CD4-positive, alpha-beta T cell (primary cell): ENCODE data around the gene GDI1. TPM values are rescaled to one million over a fixed set of nuclear protein-coding genes. Genes with fewer than 3 reads are reported as not detected.

Experiments
- ATAC-seq: fragments of 200-7000 bp; cut with Tn5 transposase; one replicate; pipeline ENCODE4 v1.10.0; 2022; ENCODE audit warnings: mild to moderate bottlenecking; ENCODE audit not compliant: poor library complexity
- CTCF ChIA-PET: fragments of 350-600 bp; sonication (Branson Sonifier 250); formaldehyde crosslinking; loops from one replicate; lab custom pipeline; 2021; ENCODE audit warnings: antibody characterized with exemption, inconsistent platforms; lab: Charles Lee
- POLR2A ChIA-PET: fragments of 350-600 bp; sonication (Branson Sonifier 250); formaldehyde crosslinking; loops from one replicate; lab custom pipeline; 2021; ENCODE audit warnings: antibody characterized with exemption, inconsistent platforms; lab: Charles Lee
- DNase-seq, 14 experiments: peaks; one replicate each; pipeline ENCODE4 v3.0.0-alpha.2; 2013 to 2020; ENCODE audit warnings: mixed read lengths in 2 of 14
- H3K27ac ChIP-seq, 2 donors: one replicate each; pipeline versions ENCODE4 v1.5.1 to v1.7.0; 2013; ENCODE audit warnings: low read length in 2 of 2, low read depth in 1 of 2, mild to moderate bottlenecking in 1 of 2
- H3K27me3 ChIP-seq, 2 experiments: 1 replicate in 1 of 2; 2 replicates in 1 of 2; pipeline versions ENCODE4 v1.6.1 to v1.7.0; 2013; ENCODE audit warnings: low read length in 2 of 2, control low read depth in 1 of 2, mild to moderate bottlenecking in 1 of 2, moderate library complexity in 1 of 2; ENCODE audit not compliant: insufficient read depth in 2 of 2, control insufficient read depth in 1 of 2
- H3K36me3 ChIP-seq: one replicate; pipeline ENCODE4 v1.6.1; 2013; ENCODE audit warnings: low read length, control low read depth; ENCODE audit not compliant: insufficient read depth
- H3K4me1 ChIP-seq: one replicate; pipeline ENCODE4 v1.6.1; 2013; ENCODE audit warnings: low read length, control low read depth; ENCODE audit not compliant: insufficient read depth
- H3K4me3 ChIP-seq: one replicate; pipeline ENCODE4 v1.5.1; 2013; ENCODE audit warnings: mild to moderate bottlenecking, low read length, moderate library complexity
- H3K9me3 ChIP-seq, 2 experiments: 1 replicate in 1 of 2; 2 replicates in 1 of 2; pipeline versions ENCODE4 v1.6.1 to v1.7.0; 2013; ENCODE audit warnings: low read length in 2 of 2, mild to moderate bottlenecking in 2 of 2, control low read depth in 1 of 2, moderate library complexity in 1 of 2; ENCODE audit not compliant: control insufficient read depth in 1 of 2, insufficient read depth in 1 of 2
- H3K27ac Mint-ChIP-seq: one replicate; pipeline ENCODE4 v1.8.0; 2020; ENCODE audit warnings: mixed read lengths
- H3K27me3 Mint-ChIP-seq: one replicate; pipeline ENCODE4 v1.8.0; 2021; ENCODE audit warnings: mixed read lengths
- H3K36me3 Mint-ChIP-seq: one replicate; pipeline ENCODE4 v1.8.0; 2021; ENCODE audit warnings: low read depth, mixed read lengths
- H3K4me1 Mint-ChIP-seq: one replicate; pipeline ENCODE4 v1.8.0; 2021; ENCODE audit warnings: low read depth, mixed read lengths
- H3K4me3 Mint-ChIP-seq: one replicate; pipeline ENCODE4 v1.8.0; 2020; ENCODE audit warnings: mild to moderate bottlenecking, mixed read lengths
- H3K9me3 Mint-ChIP-seq: one replicate; pipeline ENCODE4 v1.8.0; 2020; ENCODE audit warnings: mixed read lengths
- intact Hi-C, 2 experiments: fragments of 100-400 bp; cut with DNase I in 1 of 2; cut with micrococcal nuclease in 1 of 2; formaldehyde crosslinking; loops; one replicate each; pipeline versions ENCODE4 v1.15.1 to v1.9.0; 2023 to 2025; cut with DNase I, micrococcal nuclease
- total RNA-seq, 174 experiments: library from RNA in 2 of 174; stranded (reverse) in 2 of 174; gene quantifications; one replicate each; pipeline ENCODE4 v1.2.3 and lab custom pipeline; 2021 to 2026
- TF ChIP-seq, protein P1 (sequence below): fragments of 200-600 bp; IDR thresholded peaks from one replicate; pipeline ENCODE4 v1.8.0; 2022; ENCODE audit warnings: antibody characterized with exemption, mild to moderate bottlenecking

The GDI1 gene
- total RNA-seq, 2 experiments from 2014 or later = 144 to 145 TPM

DNA sequence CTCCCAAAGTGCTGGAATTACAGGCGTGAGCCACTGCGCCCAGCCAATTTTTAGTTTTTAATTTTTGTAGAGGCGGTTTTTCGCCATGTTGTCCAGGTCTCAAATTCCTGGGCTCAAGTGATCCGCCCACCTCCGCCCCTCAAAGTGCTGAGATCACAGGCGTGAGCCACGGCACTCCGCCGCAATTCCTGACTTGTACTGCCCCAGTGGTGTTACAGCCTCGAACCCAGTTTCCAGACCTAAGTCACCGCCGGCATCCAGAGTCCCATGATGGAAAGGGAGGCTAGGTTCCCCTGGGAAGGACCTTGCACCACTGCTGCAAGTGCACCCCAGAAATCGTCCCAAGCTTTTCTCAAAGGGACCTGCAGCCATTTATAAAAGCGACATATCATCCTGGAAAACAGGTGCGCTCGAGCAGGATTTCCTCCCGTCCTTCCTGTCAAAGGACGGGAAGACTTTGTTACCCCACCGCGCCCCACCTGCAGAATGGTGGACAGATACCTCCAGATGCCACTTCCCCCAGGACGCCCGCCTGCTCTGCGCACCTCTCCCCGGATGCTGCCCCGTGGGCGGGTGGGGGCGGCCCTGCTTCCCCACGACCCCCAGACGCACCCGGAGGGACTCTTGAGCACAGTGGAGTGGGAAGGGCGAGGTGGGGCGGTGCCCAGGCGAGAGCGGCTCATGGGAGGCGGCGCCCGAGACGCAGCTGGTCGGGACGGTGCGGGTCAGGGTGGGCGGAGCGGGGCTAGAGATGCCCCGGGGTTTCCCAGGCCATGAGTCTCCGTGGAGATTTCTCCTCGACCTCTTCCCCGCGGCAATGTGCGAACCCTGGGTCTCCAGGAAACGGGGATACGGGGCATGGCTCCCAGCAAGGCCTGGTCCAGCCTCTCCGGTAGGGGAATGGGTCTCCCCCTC lies 39.7 kb upstream of the GDI1 start:
- POLR2A ChIA-PET = interaction anchor here (0.6 to 3.9 kb wide), 30 partner anchors 12 to 603 kb away, joined by 3 to 40 read pairs (median 4); partner anchors contain the start of genes ATP6AP1, DKC1, DNASE1L1 and EMD
- H3K4me1 Mint-ChIP-seq = peaks cover 22% of the 10 kb centered on the region
- ATAC-seq = peak; percentile 7

DNA sequence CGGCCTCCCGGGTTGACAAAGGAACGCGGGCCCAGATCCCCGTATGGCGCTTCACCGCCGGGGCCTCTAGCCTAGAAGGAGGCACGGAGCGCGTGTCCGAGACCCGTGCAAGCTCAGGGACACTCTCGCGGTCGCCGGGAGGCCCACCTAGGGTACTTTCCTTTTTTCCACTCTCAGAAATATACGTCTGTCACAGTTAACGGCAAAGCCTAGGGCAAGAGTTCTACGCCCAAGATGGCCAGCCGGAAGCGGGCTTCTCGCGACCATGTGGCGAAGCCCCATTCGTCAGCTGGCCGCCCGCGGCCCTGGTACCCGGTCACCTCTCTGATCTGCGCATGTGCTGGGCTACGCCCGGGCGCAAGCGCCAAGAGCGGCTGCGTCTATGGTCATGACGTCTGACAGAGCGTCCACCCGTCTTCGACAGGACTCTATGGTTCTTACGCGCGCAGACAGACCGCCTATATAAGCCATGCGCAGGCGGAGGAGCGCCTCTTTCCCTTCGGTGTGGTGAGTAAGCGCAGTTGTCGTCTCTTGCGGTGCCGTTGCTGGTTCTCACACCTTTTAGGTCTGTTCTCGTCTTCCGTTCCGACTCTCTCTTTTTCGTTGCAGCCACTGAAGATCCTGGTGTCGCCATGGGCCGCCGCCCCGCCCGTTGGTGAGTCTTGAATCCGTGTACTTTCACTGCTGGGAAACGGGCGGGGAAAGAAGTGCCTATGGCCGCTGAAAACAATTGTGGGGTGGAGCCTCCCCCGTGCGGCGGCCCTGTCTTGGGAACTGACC lies 38.9 kb upstream of the GDI1 start, which contains the start of gene RPL10:
Gene RPL10, plus strand, starts transcription at position 490 of the 780 bp plus-strand sequence. Its CDS starts 143 bp downstream, at position 633.
- ATAC-seq = peak; percentile 83
- peaks cover 22% of the 10 kb centered on the region for H3K4me1 Mint-ChIP-seq

More for the DNA sequence above, 39.7 kb upstream of the GDI1 start:
- peak overlapping the region; percentile 98 for H3K4me3 Mint-ChIP-seq
- H3K4me3 ChIP-seq = peak overlapping the region; percentile 72
- peaks cover 24% of the 10 kb centered on the region for H3K36me3 ChIP-seq
- CTCF ChIA-PET = interaction anchor here (1.6 to 3.2 kb wide), 2 partner anchors 14 to 93 kb away, joined by 3 to 15 read pairs; partner anchors contain the start of genes SLC10A3 and TAFAZZIN
- peak overlapping the region; percentile 88 to 99 for H3K27ac ChIP-seq
- no peaks in the 10 kb centered on the region for H3K27me3 ChIP-seq
- H3K4me1 ChIP-seq = peaks cover 27% of the 10 kb centered on the region
- TF ChIP-seq, protein P1, sequence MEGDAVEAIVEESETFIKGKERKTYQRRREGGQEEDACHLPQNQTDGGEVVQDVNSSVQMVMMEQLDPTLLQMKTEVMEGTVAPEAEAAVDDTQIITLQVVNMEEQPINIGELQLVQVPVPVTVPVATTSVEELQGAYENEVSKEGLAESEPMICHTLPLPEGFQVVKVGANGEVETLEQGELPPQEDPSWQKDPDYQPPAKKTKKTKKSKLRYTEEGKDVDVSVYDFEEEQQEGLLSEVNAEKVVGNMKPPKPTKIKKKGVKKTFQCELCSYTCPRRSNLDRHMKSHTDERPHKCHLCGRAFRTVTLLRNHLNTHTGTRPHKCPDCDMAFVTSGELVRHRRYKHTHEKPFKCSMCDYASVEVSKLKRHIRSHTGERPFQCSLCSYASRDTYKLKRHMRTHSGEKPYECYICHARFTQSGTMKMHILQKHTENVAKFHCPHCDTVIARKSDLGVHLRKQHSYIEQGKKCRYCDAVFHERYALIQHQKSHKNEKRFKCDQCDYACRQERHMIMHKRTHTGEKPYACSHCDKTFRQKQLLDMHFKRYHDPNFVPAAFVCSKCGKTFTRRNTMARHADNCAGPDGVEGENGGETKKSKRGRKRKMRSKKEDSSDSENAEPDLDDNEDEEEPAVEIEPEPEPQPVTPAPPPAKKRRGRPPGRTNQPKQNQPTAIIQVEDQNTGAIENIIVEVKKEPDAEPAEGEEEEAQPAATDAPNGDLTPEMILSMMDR = no peak
- no peaks in the 10 kb centered on the region for H3K9me3 ChIP-seq
- peak in 8 of 14 experiments; percentile 29 to 76 (median 46) for DNase-seq
- intact Hi-C loops = loop anchor here in 1 of 2 experiments (5.0 kb wide), 1 partner anchor 135 kb away; no protein-coding TSS in a partner anchor
- no peaks in the 10 kb centered on the region for H3K27me3 Mint-ChIP-seq
- peak overlapping the region; percentile 99 for H3K27ac Mint-ChIP-seq
- peaks cover 41% of the 10 kb centered on the region for H3K36me3 Mint-ChIP-seq
- no peaks in the 10 kb centered on the region for H3K9me3 Mint-ChIP-seq

More for the DNA sequence above, 38.9 kb upstream of the GDI1 start, which contains the start of gene RPL10:
- TF ChIP-seq, protein P1 = no peak
- H3K27ac ChIP-seq = peak within 1 kb of the TSS; percentile 88 to 99
- intact Hi-C loops = loop anchor here in 1 of 2 experiments (5.0 kb wide), 1 partner anchor 134 kb away; no protein-coding TSS in a partner anchor
- POLR2A ChIA-PET = interaction anchor here (0.6 to 3.9 kb wide), 37 partner anchors 11 to 604 kb away, joined by 3 to 40 read pairs (median 4); partner anchors contain the start of genes ATP6AP1, DKC1, DNASE1L1 and EMD
- no peaks in the 10 kb centered on the region for H3K9me3 Mint-ChIP-seq
- peaks cover 24% of the 10 kb centered on the region for H3K36me3 ChIP-seq
- H3K4me3 ChIP-seq = peak within 1 kb of the TSS; percentile 72
- CTCF ChIA-PET = interaction anchor here (0.9 to 3.2 kb wide), 8 partner anchors 13 to 129 kb away, joined by 3 to 15 read pairs (median 3); partner anchors contain the start of genes SLC10A3 and TAFAZZIN
- no peaks in the 10 kb centered on the region for H3K27me3 ChIP-seq
- H3K4me1 ChIP-seq = peaks cover 27% of the 10 kb centered on the region
- H3K4me3 Mint-ChIP-seq = peak within 1 kb of the TSS; percentile 98
- H3K9me3 ChIP-seq = no peaks in the 10 kb centered on the region
- H3K27ac Mint-ChIP-seq = peak within 1 kb of the TSS; percentile 99
- no peaks in the 10 kb centered on the region for H3K27me3 Mint-ChIP-seq
- peaks cover 43% of the 10 kb centered on the region for H3K36me3 Mint-ChIP-seq
- peak; percentile 76 to 96 (median 86) for DNase-seq
